NB4 (cell line): ENCODE data around the gene TRIM38.
"Not testable (repeated sequence)": the region's sequence is repeated elsewhere in the genome, so short reads cannot be mapped to it uniquely, and the experiment has no call there.

ENCODE experiments used
- DNase-seq: peaks from one replicate; pipeline ENCODE4 v3.0.0; 2010; ENCODE audit warnings: low read depth
- H3K4me3 ChIP-seq: one replicate; pipeline ENCODE4 v1.5.1; 2011; ENCODE audit warnings: mild to moderate bottlenecking, low read depth, low read length, moderate library complexity
- CTCF ChIP-seq: IDR thresholded peaks from one replicate; pipeline ENCODE4 v1.5.1; 2012; ENCODE audit warnings: low read depth, low read length
- MYC ChIP-seq: IDR thresholded peaks from 2 replicates; pipeline ENCODE4 v1.6.1; 2011; ENCODE audit warnings: low read depth, low read length
- POLR2A ChIP-seq: IDR thresholded peaks from 2 replicates; pipeline ENCODE4 v1.6.1; 2011; ENCODE audit warnings: mild to moderate bottlenecking; ENCODE audit not compliant: insufficient read length; ENCODE audit errors: extremely low read depth
- TF ChIP-seq, protein P1 (sequence below): IDR thresholded peaks from 2 replicates; pipeline ENCODE4 v1.6.1; 2011; ENCODE audit warnings: low read depth, low read length

Gene TRIM38

GRCh38 chr6:25998379-25998778, 35.8 kb downstream of the TRIM38 start:
- DNase-seq = no peak
- no peak overlapping the region for H3K4me3 ChIP-seq
- no peak for TF ChIP-seq MYC
- TF ChIP-seq CTCF = no peak
- no peak for TF ChIP-seq POLR2A
- TF ChIP-seq, protein P1, sequence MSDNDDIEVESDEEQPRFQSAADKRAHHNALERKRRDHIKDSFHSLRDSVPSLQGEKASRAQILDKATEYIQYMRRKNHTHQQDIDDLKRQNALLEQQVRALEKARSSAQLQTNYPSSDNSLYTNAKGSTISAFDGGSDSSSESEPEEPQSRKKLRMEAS = no peak

GRCh38 chr6:25999225-25999624, 36.6 kb downstream of the TRIM38 start:
- not testable (repeated sequence) for DNase-seq, H3K4me3 ChIP-seq

- no peak overlapping the region for H3K4me3 ChIP-seq
- DNase-seq = no peak
- TF ChIP-seq, protein P1 = no peak
- TF ChIP-seq CTCF (no peak), POLR2A (no peak), MYC (no peak)
Observed at GRCh38 chr6:26000366-26001144, 38.0 kb downstream of the TRIM38 start.

- TF ChIP-seq MYC (no peak), POLR2A (no peak), CTCF (peak; percentile 74)
- TF ChIP-seq, protein P1 = no peak
- DNase-seq = peak; percentile 62
- no peak overlapping the region for H3K4me3 ChIP-seq
Observed at GRCh38 chr6:26003102-26003694, 40.6 kb downstream of the TRIM38 start.

GRCh38 chr6:26006086-26006939, 43.7 kb downstream of the TRIM38 start:
- TF ChIP-seq, protein P1 = no peak
- TF ChIP-seq POLR2A (no peak), CTCF (no peak), MYC (no peak)
- DNase-seq = no peak
- no peak overlapping the region for H3K4me3 ChIP-seq

DNA sequence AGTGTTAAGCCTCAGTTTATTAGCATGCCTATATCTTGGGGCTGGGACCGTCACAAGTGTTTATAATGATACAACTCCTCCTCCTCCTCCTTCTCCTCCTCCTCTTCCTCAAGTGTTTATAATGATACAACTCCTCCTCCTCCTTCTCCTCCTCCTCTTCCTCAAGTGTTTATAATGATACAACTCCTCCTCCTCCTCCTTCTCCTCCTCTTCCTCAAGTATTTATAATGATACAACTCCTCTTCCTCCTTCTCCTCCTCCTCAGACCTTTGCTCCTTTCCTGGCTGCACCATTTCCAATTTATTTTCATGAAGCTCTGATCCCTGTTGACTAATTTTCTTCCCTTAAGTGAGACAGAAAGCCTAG, 44.3 kb downstream of the TRIM38 start:
- not testable (repeated sequence) for DNase-seq, H3K4me3 ChIP-seq
